Measurements from ENCODE around the gene CEP152.

CEP152 gene

DNA sequence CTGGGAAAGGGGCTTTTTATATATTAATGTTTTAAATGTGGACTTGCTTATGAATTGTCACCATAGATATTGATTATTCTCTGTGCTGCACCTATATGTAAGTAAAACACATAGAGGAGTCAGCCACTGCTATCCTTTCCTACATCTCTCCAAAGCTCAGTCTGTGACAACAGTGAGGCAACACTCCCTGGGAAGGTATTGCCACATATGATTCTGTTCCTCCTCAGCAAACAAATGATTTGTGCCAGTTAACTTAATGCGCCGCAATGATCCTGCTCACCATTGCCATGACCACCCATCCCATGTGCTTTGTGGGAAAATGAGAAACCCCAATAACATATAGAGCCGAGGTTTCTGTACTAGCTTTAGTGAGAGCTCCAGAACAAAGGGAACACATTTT, 90.2 kb downstream of the CEP152 start:
- no peaks in the 10 kb centered on the region for H3F3A ChIP-seq (ENCODE audit: insufficient read depth)
- peaks cover 13% of the 10 kb centered on the region; the same call in 1 of the 2 replicates for H3K9me3 ChIP-seq (ENCODE audit: insufficient read depth, low read length)
- no peak overlapping the region for H2AFZ ChIP-seq (ENCODE audit: low read depth, low read length, severe bottlenecking)
- H3K79me2 ChIP-seq (ENCODE audit: insufficient read depth, low read length), result no peaks in the 10 kb centered on the region
- H3K9ac ChIP-seq (ENCODE audit: low read length), result no peak overlapping the region
- no peak overlapping the region for H3K27ac ChIP-seq (ENCODE audit: low read depth, low read length)
- TF ChIP-seq, protein P1, sequence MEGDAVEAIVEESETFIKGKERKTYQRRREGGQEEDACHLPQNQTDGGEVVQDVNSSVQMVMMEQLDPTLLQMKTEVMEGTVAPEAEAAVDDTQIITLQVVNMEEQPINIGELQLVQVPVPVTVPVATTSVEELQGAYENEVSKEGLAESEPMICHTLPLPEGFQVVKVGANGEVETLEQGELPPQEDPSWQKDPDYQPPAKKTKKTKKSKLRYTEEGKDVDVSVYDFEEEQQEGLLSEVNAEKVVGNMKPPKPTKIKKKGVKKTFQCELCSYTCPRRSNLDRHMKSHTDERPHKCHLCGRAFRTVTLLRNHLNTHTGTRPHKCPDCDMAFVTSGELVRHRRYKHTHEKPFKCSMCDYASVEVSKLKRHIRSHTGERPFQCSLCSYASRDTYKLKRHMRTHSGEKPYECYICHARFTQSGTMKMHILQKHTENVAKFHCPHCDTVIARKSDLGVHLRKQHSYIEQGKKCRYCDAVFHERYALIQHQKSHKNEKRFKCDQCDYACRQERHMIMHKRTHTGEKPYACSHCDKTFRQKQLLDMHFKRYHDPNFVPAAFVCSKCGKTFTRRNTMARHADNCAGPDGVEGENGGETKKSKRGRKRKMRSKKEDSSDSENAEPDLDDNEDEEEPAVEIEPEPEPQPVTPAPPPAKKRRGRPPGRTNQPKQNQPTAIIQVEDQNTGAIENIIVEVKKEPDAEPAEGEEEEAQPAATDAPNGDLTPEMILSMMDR (IDR thresholded peaks at IDR 0.05; ENCODE audit: insufficient read depth, low read length, poor library complexity, severe bottlenecking), result no peak
- no peak for TF ChIP-seq EZH2phosphoT487 (conservative IDR thresholded peaks at IDR 0.05; ENCODE audit: low read length)
- H3K4me2 ChIP-seq (ENCODE audit: low read depth, low read length, poor library complexity, severe bottlenecking), result no peak overlapping the region
- H3K36me3 ChIP-seq (ENCODE audit: low read length), result peaks cover 5% of the 10 kb centered on the region; the same call in 1 of the 2 replicates
- H3K27me3 ChIP-seq (ENCODE audit: low read length), result no peaks in the 10 kb centered on the region
- H4K20me1 ChIP-seq (ENCODE audit: low read depth, low read length), result no peaks in the 10 kb centered on the region
- H3K9me2 ChIP-seq (replicated peaks; ENCODE audit: insufficient read depth, low read length), result no peaks in the 10 kb centered on the region
- no peak overlapping the region for H3K4me3 ChIP-seq (ENCODE audit: insufficient read depth, low read length, poor library complexity, severe bottlenecking)

DNA sequence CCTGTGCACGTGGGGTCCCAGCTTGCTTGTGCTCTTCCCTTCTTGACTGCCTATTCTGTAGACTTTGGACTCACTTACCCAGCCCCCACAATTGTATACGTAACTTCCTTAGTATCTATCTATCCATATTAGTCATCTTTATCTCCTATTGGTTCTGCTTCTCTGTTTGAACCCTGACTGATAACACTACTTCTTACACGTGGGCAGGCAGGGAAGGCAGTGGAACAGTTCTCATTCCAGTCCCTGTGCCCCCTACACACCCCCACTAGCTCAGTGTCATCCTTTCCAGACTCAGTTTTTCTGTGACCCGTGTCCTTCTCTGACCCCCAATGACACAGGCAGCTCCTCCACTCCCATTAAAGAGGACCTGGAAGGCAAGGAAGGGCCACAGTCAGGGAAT, 91.2 kb downstream of the CEP152 start:
- Histone ChIP-seq H2AFZ (ENCODE audit: low read depth, low read length, severe bottlenecking) (no peak overlapping the region), H3K27ac (ENCODE audit: low read depth, low read length) (no peak overlapping the region), H4K20me1 (ENCODE audit: low read depth, low read length) (no peaks in the 10 kb centered on the region), H3K9ac (ENCODE audit: low read length) (no peak overlapping the region), H3K9me2 (replicated peaks; ENCODE audit: insufficient read depth, low read length) (no peaks in the 10 kb centered on the region), H3K27me3 (ENCODE audit: low read length) (no peaks in the 10 kb centered on the region), H3K79me2 (ENCODE audit: insufficient read depth, low read length) (no peaks in the 10 kb centered on the region), H3F3A (ENCODE audit: insufficient read depth) (no peaks in the 10 kb centered on the region), H3K9me3 (ENCODE audit: insufficient read depth, low read length) (peaks cover 16% of the 10 kb centered on the region; the same call in 1 of the 2 replicates), H3K4me2 (ENCODE audit: low read depth, low read length, poor library complexity, severe bottlenecking) (no peak overlapping the region), H3K4me3 (ENCODE audit: insufficient read depth, low read length, poor library complexity, severe bottlenecking) (no peak overlapping the region), H3K36me3 (ENCODE audit: low read length) (peaks cover 8% of the 10 kb centered on the region; the same call in 1 of the 2 replicates)
- TF ChIP-seq, protein P1 (IDR thresholded peaks at IDR 0.05; ENCODE audit: insufficient read depth, low read length, poor library complexity, severe bottlenecking), result no peak
- TF ChIP-seq EZH2phosphoT487 (conservative IDR thresholded peaks at IDR 0.05; ENCODE audit: low read length), result no peak

DNA sequence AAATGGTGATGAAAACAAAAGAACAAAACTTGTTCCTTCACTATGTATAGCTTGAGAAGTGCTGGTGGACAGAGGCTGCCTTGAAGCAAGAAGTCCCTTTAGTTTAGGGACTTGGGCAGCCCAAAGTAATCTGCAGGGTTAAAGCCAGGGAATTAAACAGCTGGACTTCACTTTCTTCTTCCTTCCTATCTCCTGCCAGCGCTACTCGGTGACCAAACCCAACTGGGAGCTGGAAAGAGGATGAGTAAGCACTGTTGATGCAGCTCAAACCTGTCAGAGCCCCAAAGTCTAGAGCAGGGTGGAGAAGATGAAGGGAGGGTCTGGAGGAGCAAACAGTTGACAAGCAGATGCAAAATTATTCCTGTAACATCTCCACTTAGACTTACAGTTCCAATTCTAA, 92.2 kb downstream of the CEP152 start:
- Histone ChIP-seq H2AFZ (ENCODE audit: low read depth, low read length, severe bottlenecking) (no peak overlapping the region), H3K79me2 (ENCODE audit: insufficient read depth, low read length) (no peaks in the 10 kb centered on the region), H3K36me3 (ENCODE audit: low read length) (peaks cover 8% of the 10 kb centered on the region; the same call in 1 of the 2 replicates), H3F3A (ENCODE audit: insufficient read depth) (no peaks in the 10 kb centered on the region), H3K4me2 (ENCODE audit: low read depth, low read length, poor library complexity, severe bottlenecking) (no peak overlapping the region), H3K9ac (ENCODE audit: low read length) (no peak overlapping the region), H4K20me1 (ENCODE audit: low read depth, low read length) (no peaks in the 10 kb centered on the region), H3K4me3 (ENCODE audit: insufficient read depth, low read length, poor library complexity, severe bottlenecking) (no peak overlapping the region), H3K9me2 (replicated peaks; ENCODE audit: insufficient read depth, low read length) (no peaks in the 10 kb centered on the region), H3K9me3 (ENCODE audit: insufficient read depth, low read length) (peaks cover 16% of the 10 kb centered on the region; the same call in 1 of the 2 replicates), H3K27me3 (ENCODE audit: low read length) (no peaks in the 10 kb centered on the region), H3K27ac (ENCODE audit: low read depth, low read length) (no peak overlapping the region)
- TF ChIP-seq EZH2phosphoT487 (conservative IDR thresholded peaks at IDR 0.05; ENCODE audit: low read length), result no peak
- TF ChIP-seq, protein P1 (IDR thresholded peaks at IDR 0.05; ENCODE audit: insufficient read depth, low read length, poor library complexity, severe bottlenecking), result no peak

Data from SU-DHL-6 (cell line).